Skeletal muscle satellite cell (primary cell): ENCODE data around the gene MRPL1.
"Not testable (repeated sequence)": the region's sequence is repeated elsewhere in the genome, so short reads cannot be mapped to it uniquely, and the experiment has no call there.

Experiments
- H3K27me3 ChIP-seq: 2 replicates; pipeline ENCODE4 v1.7.0; 2013; ENCODE audit warnings: low read length; ENCODE audit not compliant: control insufficient read depth, insufficient read depth
- H3K36me3 ChIP-seq: 2 replicates; pipeline ENCODE4 v1.7.0; 2013; ENCODE audit warnings: mild to moderate bottlenecking, control low read depth, low read length; ENCODE audit not compliant: insufficient read depth
- H3K4me1 ChIP-seq: 2 replicates; pipeline ENCODE4 v1.7.0; 2013; ENCODE audit warnings: low read length; ENCODE audit not compliant: control insufficient read depth, insufficient read depth
- H3K4me2 ChIP-seq: 2 replicates; pipeline ENCODE4 v1.7.0; 2013; ENCODE audit warnings: mild to moderate bottlenecking, low read length
- H3K4me3 ChIP-seq: 2 replicates; pipeline ENCODE4 v1.7.0; 2013; ENCODE audit warnings: low read length
- H3K9ac ChIP-seq: 2 replicates; pipeline ENCODE4 v1.7.0; 2013; ENCODE audit warnings: mild to moderate bottlenecking, low read depth, low read length, moderate library complexity
- H3K9me3 ChIP-seq: replicated peaks from 2 replicates; pipeline ENCODE4 v1.7.0; 2013; ENCODE audit warnings: mild to moderate bottlenecking, control low read depth, low read length

MRPL1 gene

DNA sequence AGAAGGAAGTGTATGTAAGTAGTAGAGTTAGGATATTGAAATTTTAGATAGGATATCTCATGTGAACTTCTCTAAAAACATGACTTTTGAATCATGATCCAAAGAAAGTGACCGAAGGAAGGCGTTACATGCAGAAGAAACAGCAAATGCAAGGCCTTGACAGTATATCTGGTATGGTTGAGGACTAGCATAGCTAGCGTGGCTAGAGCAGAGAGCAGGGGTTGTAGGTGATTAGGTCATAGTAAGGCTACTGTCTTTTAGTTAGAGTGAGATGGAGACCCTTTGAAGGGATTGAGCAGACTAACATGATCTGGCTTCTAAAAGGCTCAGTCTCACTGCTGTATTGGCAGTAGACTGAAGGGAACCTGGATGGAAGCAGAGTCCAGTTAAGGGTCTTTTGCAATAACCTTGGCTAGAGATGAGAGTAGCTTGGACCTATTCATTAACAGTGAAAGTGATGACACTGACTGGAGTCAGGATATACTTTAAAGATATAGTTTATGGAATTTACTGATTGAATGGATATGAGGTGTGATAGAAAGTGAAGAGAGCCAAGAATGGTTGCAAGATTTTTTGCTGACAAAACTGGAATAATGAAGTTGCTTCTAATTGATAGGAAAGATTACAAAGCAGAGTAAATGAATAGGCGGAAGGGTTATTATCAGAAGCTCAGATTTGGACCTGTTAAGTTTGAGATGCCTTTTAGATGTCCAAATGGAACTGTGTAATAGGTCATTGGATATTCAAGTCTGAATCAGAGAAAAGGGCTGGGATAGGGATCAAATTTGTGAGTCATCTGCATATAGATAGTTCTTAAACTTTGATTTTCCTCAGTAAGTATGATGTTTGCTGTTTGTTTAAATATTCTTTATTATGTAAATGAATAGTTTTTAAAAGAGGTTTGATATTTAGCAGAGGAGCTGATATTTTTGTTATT is 59.8 kb downstream of the MRPL1 start:
- Histone ChIP-seq H3K9ac (no peak overlapping the region), H3K36me3 (peaks cover 3% of the 10 kb centered on the region), H3K4me1 (peaks cover 28% of the 10 kb centered on the region), H3K4me2 (peak overlapping the region; percentile 62), H3K4me3 (peak overlapping the region; percentile 2), H3K27me3 (no peaks in the 10 kb centered on the region), H3K9me3 (no peaks in the 10 kb centered on the region)

DNA sequence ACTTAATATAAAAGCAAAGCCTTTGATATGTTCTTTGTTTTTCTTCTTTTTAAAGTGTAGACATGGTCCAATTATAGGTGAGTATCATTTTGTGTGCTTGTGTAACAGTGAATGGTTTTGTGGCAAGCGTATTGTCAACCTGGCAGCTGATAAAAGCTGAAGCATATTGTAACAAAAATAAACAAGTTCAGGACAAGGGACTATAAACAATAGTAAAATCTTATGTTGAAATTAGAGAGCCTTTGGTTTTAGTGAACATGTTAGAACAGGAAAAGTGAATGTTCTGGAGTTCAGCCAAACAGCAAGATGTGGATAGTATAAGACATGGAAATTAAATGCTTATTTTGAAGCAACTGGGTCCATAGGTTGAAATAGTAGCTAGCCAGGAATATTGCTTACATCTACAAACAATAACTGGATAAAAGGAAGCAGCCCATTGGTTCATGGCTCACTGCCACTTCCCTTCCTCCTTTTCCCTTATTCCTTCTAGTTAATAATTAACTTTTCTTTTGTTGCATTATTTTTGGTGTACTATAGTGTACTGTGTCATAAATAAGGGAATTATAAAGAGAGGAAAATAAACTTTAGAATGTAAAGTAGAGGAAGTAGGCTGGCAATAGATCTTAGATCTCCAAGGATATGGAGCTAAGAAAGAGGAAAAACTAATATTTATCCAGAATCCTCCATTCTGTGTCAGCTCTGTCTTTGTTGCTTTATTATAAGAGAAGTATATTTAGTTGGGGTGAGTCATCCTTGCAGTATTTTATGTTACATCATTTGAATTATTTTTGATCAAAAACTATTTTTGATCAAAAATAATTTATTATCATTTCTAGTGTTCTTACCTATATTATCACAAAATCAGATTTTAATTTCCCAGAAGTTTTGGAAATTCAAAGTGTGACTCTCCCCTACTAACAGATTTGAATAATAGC is 65.6 kb downstream of the MRPL1 start:
- Histone ChIP-seq H3K9ac (no peak overlapping the region), H3K4me3 (no peak overlapping the region), H3K27me3 (no peaks in the 10 kb centered on the region), H3K9me3 (no peaks in the 10 kb centered on the region), H3K4me2 (peak overlapping the region; percentile 19), H3K36me3 (peaks cover 3% of the 10 kb centered on the region), H3K4me1 (peaks cover 31% of the 10 kb centered on the region)

DNA sequence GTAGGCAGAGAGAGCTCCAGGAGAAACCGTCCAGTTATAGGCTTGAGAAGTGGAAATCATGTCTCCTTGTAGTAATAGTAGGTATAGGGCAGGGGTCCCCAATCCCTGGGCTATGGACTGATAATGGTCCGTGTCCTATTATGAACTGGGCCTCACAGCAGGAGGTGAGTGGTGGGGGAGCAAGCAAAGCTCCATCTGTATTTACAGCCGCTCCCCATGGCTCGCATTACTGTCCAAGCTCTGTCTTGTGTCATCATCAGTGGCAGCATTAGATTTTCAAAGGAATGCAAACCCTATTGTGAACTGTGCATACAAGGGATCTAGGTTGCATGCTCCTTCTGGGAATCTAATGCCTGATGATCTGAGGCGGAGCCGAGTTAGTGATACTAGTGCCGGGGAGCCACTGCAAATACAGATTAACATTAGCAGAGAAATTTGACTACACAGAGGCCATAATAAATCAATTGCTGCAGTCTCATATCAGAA is 67.6 kb downstream of the MRPL1 start:
- Histone ChIP-seq H3K9ac (no peak overlapping the region), H3K4me2 (no peak overlapping the region), H3K27me3 (no peaks in the 10 kb centered on the region), H3K9me3 (no peaks in the 10 kb centered on the region), H3K4me1 (peaks cover 31% of the 10 kb centered on the region), H3K36me3 (no peaks in the 10 kb centered on the region), H3K4me3 (no peak overlapping the region)

DNA sequence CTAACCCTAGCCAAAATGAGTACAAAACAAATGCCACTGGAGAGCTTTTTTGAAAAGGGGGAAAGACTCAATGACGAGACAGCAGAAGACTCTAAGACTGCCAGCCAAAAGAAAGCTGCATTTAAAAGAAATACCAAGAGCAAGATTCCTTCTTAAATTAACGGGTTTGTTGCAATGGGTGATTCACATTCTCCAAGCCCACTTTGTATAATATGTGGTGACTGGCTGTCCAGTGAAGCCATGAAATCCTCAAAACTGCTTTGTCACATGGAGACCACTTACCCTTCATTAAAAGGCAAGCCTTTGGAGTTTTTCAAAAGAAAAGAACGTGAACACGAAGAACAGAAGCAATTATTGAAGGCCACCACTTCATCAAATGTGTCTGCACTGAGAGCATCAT is 68.2 kb downstream of the MRPL1 start:
- H3K4me1 ChIP-seq = peaks cover 31% of the 10 kb centered on the region
- no peaks in the 10 kb centered on the region for H3K27me3 ChIP-seq
- no peaks in the 10 kb centered on the region for H3K36me3 ChIP-seq
- no peak overlapping the region for H3K4me3 ChIP-seq
- H3K4me2 ChIP-seq = peak overlapping the region; percentile 7
- H3K9me3 ChIP-seq = no peaks in the 10 kb centered on the region
- H3K9ac ChIP-seq = peak overlapping the region; percentile 29

DNA sequence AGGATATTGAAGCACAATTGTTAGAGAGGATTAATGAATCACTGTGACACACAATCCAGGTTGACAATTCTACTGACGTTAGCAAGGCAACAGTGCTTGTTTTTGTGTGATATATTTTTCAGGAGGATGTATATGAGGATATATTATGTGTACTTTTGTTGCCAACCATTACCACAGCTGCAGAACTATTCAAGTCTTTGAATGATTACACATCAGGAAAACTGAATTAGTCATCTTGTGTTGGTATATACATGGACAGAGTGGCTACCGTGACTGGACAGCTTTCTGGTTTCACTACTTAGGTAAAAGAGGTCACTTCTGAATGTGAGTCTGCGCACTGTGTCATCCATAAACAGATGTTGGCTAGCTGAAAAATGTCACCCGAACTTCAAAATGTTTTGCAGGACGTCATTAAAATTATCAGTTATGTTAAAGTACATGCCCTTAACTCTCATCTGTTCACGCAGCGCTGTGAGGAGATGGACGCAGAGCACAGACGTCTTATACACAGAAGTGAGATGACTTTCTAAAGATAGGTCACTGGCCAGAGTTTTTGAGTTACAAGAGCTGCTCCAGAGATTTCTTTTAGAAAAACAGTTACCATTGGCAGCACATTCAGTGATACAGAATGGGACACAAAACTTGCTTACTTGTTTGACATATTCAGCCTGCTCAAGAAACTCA is 69.0 kb downstream of the MRPL1 start:
- Histone ChIP-seq H3K9me3 (no peaks in the 10 kb centered on the region), H3K9ac (no peak overlapping the region), H3K4me1 (peaks cover 31% of the 10 kb centered on the region), H3K4me3 (no peak overlapping the region), H3K4me2 (peak overlapping the region; percentile 7), H3K27me3 (no peaks in the 10 kb centered on the region), H3K36me3 (no peaks in the 10 kb centered on the region)

DNA sequence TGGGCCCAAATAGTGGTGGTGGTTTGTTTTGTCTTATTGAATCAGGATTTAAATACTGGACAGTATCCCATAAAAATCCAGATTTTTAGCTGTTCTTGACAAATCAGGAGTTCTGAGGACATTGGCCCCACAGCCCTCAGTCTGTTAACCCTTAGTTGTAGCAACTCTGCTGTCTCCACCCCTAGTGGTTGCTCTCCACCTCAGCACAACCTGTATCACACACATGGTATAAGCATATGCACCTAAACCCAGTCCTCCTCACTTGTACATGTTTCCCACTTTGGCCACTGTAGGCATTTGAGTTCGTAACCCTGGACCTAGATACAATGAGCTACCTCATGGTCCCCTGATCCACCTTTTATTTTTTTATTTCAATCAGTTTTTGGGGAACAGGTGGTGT is 75.9 kb downstream of the MRPL1 start:
- H3K4me2 ChIP-seq = no peak overlapping the region
- no peak overlapping the region for H3K9ac ChIP-seq
- H3K36me3 ChIP-seq = peaks cover 3% of the 10 kb centered on the region
- no peak overlapping the region for H3K4me3 ChIP-seq
- H3K27me3 ChIP-seq = no peaks in the 10 kb centered on the region
- H3K4me1 ChIP-seq = no peaks in the 10 kb centered on the region
- H3K9me3 ChIP-seq = no peaks in the 10 kb centered on the region

DNA sequence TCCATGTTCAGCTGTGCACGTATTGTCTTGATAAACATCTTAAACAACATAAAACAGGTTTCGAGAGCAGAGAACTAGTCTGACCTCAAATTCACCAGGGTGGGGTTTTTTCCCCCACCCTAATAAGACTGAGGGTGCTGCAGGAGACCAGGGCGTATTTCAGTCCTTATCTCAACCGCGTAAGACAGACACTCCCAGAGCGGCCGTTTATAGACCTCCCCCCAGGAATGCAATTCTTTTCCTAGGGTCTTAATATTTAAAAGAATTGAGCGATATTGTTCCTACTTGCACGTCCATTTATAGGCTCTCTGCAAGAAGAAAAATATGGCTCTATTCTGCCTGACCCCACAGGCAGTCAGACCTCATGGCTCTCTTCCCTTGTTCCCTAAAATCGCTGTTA is 83.3 kb downstream of the MRPL1 start:
- not testable (repeated sequence) for H3K9ac ChIP-seq

DNA sequence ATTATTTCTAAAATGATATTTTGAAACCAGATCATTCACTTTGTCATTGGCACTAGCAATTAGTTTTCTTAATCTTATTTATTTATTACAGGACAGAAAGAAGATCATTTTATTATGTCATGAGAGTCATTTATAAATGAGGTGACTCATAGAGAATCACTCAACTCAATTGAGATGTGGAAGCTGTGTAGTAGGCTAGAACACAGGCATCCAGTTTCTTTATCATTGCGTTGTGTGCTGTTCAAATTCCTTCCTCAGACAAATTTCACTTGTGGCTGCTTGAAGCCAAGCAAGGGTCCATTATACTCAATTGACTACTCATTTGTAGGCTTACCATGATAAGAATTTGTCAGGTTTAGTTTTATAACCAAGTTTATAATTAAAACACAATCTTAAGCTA is 87.6 kb downstream of the MRPL1 start:
- H3K4me2 ChIP-seq = no peak overlapping the region
- no peak overlapping the region for H3K4me3 ChIP-seq
- H3K9me3 ChIP-seq = no peaks in the 10 kb centered on the region
- H3K4me1 ChIP-seq = no peaks in the 10 kb centered on the region
- no peaks in the 10 kb centered on the region for H3K27me3 ChIP-seq
- peaks cover 10% of the 10 kb centered on the region for H3K36me3 ChIP-seq
- H3K9ac ChIP-seq = no peak overlapping the region

More for the DNA sequence above, 83.3 kb downstream of the MRPL1 start:
- not testable (repeated sequence) for H3K27me3 ChIP-seq, H3K9me3 ChIP-seq, H3K4me2 ChIP-seq, H3K36me3 ChIP-seq, H3K4me3 ChIP-seq, H3K4me1 ChIP-seq

DNA sequence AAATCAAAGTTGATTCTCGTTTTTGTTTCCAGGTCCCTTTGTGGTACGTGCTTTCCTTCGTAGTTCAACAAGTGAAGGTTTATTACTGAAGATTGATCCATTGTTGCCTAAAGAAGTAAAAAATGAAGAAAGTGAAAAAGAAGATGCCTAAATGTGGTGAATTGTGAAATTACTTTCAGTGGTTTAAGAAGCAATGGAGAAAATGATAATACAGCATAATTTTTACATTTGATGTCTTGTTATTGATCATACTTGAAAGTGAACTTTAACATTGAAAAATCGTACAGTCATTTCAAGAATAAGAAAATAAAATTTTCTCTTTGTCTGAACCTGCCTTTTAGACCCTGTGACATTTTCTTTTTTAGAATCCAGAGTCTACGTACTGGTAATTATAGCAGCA is 89.8 kb downstream of the MRPL1 start:
- no peak overlapping the region for H3K4me2 ChIP-seq
- H3K27me3 ChIP-seq = no peaks in the 10 kb centered on the region
- H3K4me1 ChIP-seq = no peaks in the 10 kb centered on the region
- H3K4me3 ChIP-seq = no peak overlapping the region
- no peak overlapping the region for H3K9ac ChIP-seq
- no peaks in the 10 kb centered on the region for H3K9me3 ChIP-seq
- peaks cover 10% of the 10 kb centered on the region for H3K36me3 ChIP-seq

DNA sequence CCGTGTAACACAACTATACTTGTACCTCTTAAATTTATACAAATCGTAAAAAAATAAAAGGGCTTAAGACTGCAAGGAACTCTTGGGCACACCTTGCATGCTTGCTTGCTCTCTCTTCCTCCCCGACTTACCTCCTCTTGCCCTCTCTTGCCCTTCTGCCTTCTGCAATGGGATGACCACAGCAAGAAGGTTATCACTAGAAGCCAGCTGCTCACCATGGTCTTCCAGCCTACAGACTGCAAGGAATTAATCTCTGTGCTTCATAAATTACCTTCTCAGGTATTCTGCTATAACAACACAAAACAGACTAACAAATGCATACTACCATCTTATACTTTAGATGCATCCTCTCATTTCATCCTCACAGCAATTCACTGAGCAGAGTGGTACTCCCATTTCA is 92.1 kb downstream of the MRPL1 start:
- Histone ChIP-seq H3K4me1 (no peaks in the 10 kb centered on the region), H3K4me3 (no peak overlapping the region), H3K9ac (no peak overlapping the region), H3K9me3 (no peaks in the 10 kb centered on the region), H3K27me3 (no peaks in the 10 kb centered on the region), H3K4me2 (no peak overlapping the region), H3K36me3 (peaks cover 10% of the 10 kb centered on the region)

DNA sequence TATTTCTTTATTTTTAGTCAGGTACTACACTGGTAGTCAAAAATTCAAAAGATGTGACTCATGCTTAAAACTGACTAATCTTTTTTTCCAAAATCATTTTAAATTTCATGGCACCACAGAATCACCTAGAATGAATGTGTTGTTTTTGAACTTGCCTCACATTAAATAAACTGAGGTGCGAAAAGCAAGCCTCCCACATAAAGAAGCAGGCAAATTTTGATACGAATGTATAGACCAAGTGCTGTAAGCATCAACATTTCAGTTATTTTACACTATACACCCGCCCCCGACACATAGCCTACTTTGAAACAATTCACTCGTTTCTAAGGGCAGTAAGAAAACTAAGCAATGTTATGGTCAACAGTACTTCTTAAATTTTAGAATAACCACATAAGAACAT is 94.3 kb downstream of the MRPL1 start:
- no peak overlapping the region for H3K9ac ChIP-seq
- H3K4me2 ChIP-seq = no peak overlapping the region
- no peaks in the 10 kb centered on the region for H3K9me3 ChIP-seq
- H3K4me3 ChIP-seq = no peak overlapping the region
- H3K27me3 ChIP-seq = no peaks in the 10 kb centered on the region
- peaks cover 10% of the 10 kb centered on the region for H3K36me3 ChIP-seq
- H3K4me1 ChIP-seq = no peaks in the 10 kb centered on the region
